ENCODE results near the gene PPIE.

GRCh38 chr1:39787468-39787867 is 48.8 kb downstream of the PPIE start:
- no peak for TF ChIP-seq CTCF (IDR thresholded peaks at IDR 0.05; ENCODE audit: low read depth, low read length)
- no peak for TF ChIP-seq EZH2phosphoT487 (IDR thresholded peaks at IDR 0.05; ENCODE audit: low read depth)
